ENCODE data around the gene APOBEC3C.
"Not testable (repeated sequence)": the region's sequence is repeated elsewhere in the genome, so short reads cannot be mapped to it uniquely, and the experiment has no call there.

APOBEC3C gene

DNA sequence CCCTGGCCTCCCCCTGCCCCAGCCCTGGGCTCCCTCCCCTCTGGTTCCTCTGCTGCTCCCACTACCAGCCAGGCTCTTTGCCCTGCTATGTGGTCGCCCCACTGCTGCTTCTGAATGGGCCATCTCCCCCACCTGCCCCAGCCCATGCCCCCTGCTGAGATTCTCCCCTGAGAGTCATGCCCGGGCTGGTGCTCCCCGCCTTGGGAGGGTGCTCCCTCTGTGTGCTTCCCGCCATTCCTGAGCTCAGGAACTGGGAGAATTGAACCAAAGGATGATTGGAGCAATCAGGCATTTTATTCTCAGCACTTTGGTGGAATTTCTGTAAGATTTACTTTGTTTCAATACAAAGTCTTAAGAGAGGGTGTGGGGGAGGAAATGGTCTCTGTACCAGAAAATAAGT lies 13.7 kb downstream of the APOBEC3C start:
- TF ChIP-seq, protein P1, sequence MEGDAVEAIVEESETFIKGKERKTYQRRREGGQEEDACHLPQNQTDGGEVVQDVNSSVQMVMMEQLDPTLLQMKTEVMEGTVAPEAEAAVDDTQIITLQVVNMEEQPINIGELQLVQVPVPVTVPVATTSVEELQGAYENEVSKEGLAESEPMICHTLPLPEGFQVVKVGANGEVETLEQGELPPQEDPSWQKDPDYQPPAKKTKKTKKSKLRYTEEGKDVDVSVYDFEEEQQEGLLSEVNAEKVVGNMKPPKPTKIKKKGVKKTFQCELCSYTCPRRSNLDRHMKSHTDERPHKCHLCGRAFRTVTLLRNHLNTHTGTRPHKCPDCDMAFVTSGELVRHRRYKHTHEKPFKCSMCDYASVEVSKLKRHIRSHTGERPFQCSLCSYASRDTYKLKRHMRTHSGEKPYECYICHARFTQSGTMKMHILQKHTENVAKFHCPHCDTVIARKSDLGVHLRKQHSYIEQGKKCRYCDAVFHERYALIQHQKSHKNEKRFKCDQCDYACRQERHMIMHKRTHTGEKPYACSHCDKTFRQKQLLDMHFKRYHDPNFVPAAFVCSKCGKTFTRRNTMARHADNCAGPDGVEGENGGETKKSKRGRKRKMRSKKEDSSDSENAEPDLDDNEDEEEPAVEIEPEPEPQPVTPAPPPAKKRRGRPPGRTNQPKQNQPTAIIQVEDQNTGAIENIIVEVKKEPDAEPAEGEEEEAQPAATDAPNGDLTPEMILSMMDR (IDR thresholded peaks at IDR 0.05; ENCODE audit: control insufficient read depth, extremely low read depth, insufficient read depth), result no peak
- no peak for DNase-seq (ENCODE audit: low read depth)
- H3K4me3 ChIP-seq (ENCODE audit: low read depth, low read length), result no peak overlapping the region

DNA sequence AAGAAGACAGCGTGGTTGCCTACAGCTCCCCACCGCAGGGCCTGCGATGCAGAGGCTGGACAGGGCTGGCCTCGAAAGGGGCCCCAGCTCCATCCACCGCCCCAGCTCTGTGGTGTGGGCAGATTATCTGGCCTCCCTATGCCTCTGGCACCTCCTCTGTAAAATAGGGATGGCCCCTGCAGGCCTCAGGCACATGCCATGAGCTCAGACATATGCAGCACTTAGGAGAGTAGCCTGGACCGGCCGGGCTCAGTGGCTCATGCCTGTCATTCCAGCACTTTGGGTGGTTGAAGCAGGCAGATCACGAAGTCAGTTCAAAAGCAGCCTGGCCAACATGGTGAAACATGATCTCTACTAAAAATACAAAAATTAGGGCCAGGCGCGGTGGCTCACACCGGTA lies 14.2 kb downstream of the APOBEC3C start:
- DNase-seq (ENCODE audit: low read depth), result no peak
- no peak overlapping the region for H3K4me3 ChIP-seq (ENCODE audit: low read depth, low read length)
- TF ChIP-seq, protein P1 (IDR thresholded peaks at IDR 0.05; ENCODE audit: control insufficient read depth, extremely low read depth, insufficient read depth), result no peak

DNA sequence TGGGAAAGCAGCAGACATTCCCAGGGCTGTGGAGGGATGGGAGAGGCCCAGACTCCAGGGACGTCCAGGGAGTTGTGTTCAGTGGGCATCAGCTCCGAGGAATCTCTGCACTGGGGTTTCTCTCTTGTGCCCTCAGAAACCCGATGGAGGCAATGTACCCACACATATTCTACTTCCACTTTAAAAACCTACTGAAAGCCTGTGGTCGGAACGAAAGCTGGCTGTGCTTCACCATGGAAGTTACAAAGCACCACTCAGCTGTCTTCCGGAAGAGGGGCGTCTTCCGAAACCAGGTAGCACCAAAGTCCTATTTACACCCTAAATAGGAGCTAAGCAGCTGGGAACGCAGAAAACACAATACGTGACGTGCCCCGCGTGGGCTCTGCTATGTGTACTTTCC lies 15.2 kb downstream of the APOBEC3C start:
- no peak for DNase-seq (ENCODE audit: low read depth)
- H3K4me3 ChIP-seq (ENCODE audit: low read depth, low read length), result no peak overlapping the region
- TF ChIP-seq, protein P1 (IDR thresholded peaks at IDR 0.05; ENCODE audit: control insufficient read depth, extremely low read depth, insufficient read depth), result no peak

DNA sequence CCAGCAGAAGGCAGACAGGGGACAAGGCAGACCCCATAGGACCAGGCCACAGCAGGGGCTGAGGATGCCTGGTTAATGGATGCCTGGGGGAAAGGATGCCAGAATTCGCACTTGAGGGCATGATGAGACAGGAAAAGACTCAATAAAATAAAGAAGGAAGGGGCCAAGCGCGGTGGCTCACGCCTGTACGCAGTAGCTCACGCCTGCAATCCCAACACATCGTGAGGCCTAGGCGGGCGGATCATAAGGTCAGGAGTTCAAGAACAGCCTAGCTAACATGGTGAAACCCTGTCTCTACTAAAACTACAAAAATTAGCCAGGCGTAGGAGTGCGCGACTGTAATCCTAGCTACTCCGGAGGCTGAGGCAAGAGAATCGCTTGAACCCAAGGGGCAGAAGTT lies 16.6 kb downstream of the APOBEC3C start:
- DNase-seq (ENCODE audit: low read depth), result no peak
- TF ChIP-seq, protein P1 (IDR thresholded peaks at IDR 0.05; ENCODE audit: control insufficient read depth, extremely low read depth, insufficient read depth), result no peak
- no peak overlapping the region for H3K4me3 ChIP-seq (ENCODE audit: low read depth, low read length)

DNA sequence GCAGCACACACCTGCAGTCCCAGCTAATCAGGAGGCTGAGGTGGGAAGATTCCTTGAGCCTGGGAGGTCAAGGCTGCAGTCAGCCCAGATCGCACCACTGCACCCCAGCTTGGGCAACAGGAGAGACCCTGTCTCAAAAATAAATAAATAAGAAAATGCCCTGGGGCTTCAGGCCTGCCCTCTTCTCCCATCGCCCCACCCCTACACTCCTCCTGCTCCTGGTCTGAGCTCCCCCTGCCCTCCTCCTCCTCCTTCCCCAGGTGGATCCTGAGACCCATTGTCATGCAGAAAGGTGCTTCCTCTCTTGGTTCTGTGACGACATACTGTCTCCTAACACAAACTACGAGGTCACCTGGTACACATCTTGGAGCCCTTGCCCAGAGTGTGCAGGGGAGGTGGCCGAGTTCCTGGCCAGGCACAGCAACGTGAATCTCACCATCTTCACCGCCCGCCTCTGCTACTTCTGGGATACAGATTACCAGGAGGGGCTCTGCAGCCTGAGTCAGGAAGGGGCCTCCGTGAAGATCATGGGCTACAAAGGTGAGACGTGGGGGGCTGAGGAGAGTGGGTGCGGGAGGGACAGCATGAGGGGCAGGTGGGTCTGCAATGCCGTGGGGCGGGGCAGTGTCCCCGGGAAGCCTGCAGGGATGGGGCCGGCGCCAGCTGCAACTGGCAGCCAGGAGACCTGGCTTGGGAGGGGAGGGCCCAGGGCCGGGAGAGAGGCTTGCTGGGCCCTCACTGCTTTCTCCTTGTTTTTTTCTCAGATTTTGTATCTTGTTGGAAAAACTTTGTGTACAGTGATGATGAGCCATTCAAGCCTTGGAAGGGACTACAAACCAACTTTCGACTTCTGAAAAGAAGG lies 17.6 kb downstream of the APOBEC3C start:
- DNase-seq (ENCODE audit: low read depth); H3K4me3 ChIP-seq (ENCODE audit: low read depth, low read length): not testable (repeated sequence)

DNA sequence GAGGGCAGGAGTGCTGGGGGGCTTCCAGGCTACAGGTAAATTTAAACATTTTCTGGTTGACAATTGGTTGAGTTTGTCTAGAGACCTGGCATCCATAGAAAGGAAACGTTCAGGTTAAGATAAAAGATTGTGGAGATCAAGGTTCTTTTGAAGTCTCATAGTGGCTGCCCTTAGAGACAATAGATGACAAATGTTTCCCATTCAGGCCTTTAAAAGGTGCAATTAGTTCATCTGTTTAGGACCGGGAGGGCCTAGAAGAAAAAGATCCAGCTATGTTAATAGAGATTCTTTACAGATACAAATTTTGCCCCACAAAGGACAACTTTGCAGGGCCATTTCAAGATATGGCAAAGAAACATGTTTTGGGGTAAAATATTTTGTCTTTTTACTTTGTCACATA lies 23.0 kb downstream of the APOBEC3C start:
- not testable (repeated sequence) for DNase-seq (ENCODE audit: low read depth); H3K4me3 ChIP-seq (ENCODE audit: low read depth, low read length)

DNA sequence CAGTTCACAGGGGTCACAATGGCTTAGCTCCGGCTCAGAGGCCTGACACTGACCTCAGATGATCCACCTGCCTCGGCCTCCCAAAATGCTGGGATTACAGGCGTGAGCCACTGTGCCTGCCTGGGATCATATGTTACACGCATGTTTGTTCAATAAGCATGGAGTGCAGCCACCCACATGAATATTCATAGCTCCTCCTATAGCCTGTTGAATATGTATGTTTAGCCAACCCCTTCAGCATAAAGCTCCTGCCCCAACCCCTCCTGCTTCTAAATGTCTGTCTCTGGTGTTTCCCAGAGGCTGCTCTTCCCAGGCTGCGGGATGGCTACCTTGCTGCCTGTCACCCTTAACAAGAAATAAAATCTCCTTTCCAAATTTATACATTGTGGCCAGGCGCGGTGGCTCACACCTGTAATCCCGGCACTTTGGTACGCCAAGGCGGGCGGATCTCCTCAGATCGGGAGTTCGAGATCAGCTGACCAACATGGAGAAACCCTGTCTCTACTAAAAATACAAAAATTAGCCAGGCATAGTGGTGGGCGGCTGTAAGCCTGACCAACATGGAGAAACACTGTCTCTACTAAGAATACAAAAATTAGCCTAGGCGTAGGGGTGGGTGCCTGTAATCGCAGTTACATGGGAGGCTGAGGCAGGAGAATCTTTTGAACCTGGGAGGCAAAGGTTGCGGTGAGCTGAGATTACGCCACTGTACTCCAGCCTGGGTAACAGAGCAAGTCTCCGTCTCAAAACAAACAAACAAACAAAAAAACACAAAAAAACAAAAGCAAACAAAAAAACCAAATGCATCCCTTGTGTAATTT lies 25.5 kb downstream of the APOBEC3C start:
- no peak for DNase-seq (ENCODE audit: low read depth)
- TF ChIP-seq, protein P1 (IDR thresholded peaks at IDR 0.05; ENCODE audit: control insufficient read depth, extremely low read depth, insufficient read depth), result no peak
- H3K4me3 ChIP-seq (ENCODE audit: low read depth, low read length), result no peak overlapping the region; the same call in 1 of the 2 replicates

DNA sequence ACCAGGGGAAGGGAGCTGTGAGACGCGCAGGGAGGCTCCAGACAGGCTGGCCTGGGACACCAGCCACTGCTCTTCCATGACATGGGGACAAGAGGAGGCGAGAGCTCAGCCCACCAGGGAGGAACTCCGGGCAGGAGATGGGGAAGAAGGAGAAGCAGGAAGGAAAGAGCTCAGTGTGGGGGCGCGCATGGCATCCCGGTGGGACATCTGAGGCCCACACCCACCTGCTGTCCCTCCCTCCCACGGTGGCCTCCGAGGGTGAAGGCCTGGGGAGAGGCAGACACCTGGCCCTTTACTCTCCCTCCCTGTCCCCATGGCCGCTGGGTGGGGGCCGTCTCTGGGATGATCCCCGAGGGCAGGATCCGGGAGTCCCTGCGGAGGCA lies 26.1 kb downstream of the APOBEC3C start:
- not testable (repeated sequence) for DNase-seq (ENCODE audit: low read depth)
- peak overlapping the region; percentile 63 for H3K4me3 ChIP-seq (ENCODE audit: low read depth, low read length)

DNA sequence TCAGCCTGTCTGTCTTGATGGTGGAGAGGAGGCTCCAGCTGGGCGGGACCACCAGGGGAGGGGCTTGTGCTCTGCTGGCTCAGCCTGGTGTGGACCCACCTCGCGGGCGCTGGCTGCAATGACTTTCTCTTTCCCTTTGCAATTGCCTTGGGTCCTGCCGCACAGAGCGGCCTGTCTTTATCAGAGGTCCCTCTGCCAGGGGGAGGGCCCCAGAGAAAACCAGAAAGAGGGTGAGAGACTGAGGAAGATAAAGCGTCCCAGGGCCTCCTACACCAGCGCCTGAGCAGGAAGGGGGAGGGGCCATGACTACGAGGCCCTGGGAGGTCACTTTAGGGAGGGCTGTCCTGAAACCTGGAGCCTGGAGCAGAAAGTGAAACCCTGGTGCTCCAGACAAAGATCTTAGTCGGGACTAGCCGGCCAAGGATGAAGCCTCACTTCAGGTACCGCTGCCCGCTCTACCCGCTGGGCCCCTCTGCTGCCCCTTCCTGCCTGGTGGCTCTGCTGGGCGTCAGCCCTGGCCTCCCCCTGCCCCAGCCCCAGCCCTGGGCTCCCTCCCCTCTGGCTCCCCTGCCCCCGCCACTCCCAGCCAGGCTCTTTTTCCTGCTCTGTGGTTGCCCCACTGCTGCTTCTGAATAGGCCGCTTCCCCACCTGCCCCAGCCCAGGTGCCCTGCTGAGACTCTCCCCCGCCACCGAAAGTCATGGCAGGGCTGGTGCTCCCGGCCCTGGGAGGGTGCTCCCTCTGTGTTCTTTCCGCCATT lies 26.7 kb downstream of the APOBEC3C start, which contains the start of gene APOBEC3F:
TSS of gene APOBEC3F (plus strand) at position 327 of the 759 bp plus-strand sequence. CDS start at position 424, 97 bp downstream.
- DNase-seq (ENCODE audit: low read depth), result peak; percentile 18
- H3K4me3 ChIP-seq (ENCODE audit: low read depth, low read length), result peak within 1 kb of the TSS; percentile 63

Data from LNCaP clone FGC (cell line).